ENCODE data around the gene NADK2. TPM values are rescaled to one million over a fixed set of nuclear protein-coding genes. Genes with fewer than 3 reads are reported as not detected.

NADK2 gene
- 9.4 to 12.1 TPM (median 11.5 TPM) in 5 replicates for total RNA-seq (2022; extraction: Qiagen RNA extraction)

GRCh38 chr5:36241631-36242533 lies at the start of gene NADK2:
Gene NADK2, minus strand, starts transcription at chr5:36241925. Its CDS starts 127 bp downstream, at chr5:36241798.

GRCh38 chr5:36151434-36152323 lies 90.0 kb downstream of the NADK2 start, which contains the start of the genes LMBRD2 and SKP2:
Gene LMBRD2, minus strand, starts transcription at chr5:36151887. Its CDS starts 8,538 bp downstream, at chr5:36143349.
Gene SKP2, plus strand, starts transcription at chr5:36152111. Its CDS starts 152 bp downstream, at chr5:36152263.

Other genes with a start within 250 kb of the NADK2 start
- not detected in 5 replicates for gene UGT3A2, start 175.0 kb downstream of the NADK2 start, total RNA-seq (2022; extraction: Qiagen RNA extraction)
- gene LMBRD2, start 90.0 kb downstream of the NADK2 start, total RNA-seq (2022; extraction: Qiagen RNA extraction) = 1.3 to 2.5 TPM (median 1.7 TPM) in 5 replicates
- gene SKP2, start 89.8 kb downstream of the NADK2 start, total RNA-seq (2022; extraction: Qiagen RNA extraction) = 15.8 to 20.9 TPM (median 19.3 TPM) in 5 replicates
- gene RANBP3L, start 60.0 kb upstream of the NADK2 start, total RNA-seq (2022; extraction: Qiagen RNA extraction) = not detected in 5 replicates

Data from A549 treated with CORT108297 at 1 μM for 4 hours (cell line).